AML-193 (cell line): ENCODE measurements around the gene GINS1.

Experiments
- DNase-seq, 2 experiments: peaks; one replicate each; lab custom pipeline; 2025; lab: John Stamatoyannopoulos, UW

Gene GINS1

DNA sequence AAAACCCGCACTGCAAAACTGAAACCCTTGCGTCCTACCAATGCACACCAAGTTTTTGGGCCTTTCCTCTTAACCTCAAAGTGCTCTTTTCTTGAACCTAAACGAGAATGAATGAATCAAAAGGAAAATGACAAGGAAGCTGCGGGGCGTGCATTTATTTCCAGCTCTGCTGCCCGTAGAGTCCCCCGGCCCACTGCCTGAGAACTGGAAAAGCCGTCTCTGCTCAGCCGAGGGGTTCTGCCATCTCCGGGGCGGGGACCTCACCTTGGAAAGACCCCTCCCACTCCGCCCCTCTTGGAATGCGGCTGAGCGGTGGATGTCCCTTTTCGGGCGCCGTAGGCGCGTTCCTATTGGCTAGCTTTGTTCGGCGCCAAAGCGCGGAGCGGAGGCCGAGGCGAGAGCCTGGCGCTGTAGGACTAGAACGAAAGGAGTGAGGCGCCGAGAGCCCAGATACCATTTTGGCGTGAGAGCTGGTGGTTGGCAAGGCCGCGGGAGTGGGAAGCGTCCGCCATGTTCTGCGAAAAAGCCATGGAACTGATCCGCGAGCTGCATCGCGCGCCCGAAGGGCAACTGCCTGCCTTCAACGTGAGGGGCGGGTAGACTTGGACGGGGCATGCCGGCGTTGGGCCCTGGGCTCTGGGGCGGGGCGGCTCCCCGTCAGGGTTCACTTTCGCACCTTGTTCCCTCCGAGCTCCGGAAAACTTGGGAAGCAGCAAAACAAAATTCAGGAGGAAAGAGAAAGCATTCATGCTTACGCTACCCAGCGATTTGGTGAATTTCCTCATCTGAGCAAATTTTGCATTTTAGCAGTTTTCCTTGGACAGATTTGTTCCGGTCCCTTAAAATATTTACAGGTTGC lies at the start of gene GINS1:
Gene GINS1, plus strand, starts transcription at position 363 of the 859 bp plus-strand sequence. Its CDS starts 148 bp downstream, at position 511.
- DNase-seq = peak; percentile 72 to 79

DNA sequence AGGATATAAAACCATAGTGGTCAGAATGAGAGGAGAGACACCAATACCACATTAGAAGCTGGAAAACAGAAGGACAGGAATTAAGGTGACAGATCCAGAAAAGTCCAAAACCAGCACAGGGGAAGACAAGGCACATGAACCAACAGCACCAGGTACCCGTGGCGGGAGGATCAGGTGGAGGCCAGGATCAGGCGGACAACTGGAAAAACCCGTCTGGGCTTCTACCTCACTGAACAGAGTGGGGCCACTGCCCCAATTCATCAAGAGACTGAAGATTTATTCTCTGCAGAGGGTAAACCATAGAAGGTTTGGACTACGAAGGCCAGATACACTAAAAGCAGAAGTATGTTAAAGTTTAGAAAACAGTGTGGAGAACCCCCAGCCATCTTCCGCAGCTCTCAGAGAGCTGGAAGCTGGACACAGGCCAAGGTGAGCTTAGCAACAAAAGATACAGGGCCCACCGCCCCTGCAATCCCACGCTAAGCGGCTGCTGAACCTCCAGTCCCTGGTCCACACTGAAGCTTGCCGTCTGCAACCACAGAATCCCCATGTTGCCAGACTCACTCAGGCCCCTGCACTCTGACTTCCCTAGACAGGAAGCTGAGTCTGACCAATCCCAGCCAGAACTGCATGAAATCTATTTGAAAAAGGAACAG lies 46.7 kb upstream of the GINS1 start:
- peak; percentile 18 to 30 for DNase-seq

DNA sequence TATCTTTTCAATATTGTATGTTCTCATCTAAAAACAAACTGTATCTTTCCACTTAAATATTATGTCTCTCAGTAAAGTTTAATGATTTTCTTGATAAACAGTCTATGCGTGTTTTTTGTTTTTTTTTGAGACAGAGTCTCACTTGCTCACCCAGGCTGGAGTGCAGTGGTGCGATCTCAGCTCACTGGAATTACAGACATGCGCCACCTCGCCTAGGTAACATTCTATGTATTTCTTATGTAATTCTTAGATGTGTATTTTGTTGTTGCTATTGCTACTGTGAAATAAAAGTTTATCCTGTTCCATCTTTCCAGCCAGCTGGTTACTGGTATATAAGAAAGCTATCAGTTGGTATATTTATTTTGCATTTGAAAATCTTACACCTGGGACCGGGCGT lies 46.2 kb upstream of the GINS1 start:
- DNase-seq = no peak

DNA sequence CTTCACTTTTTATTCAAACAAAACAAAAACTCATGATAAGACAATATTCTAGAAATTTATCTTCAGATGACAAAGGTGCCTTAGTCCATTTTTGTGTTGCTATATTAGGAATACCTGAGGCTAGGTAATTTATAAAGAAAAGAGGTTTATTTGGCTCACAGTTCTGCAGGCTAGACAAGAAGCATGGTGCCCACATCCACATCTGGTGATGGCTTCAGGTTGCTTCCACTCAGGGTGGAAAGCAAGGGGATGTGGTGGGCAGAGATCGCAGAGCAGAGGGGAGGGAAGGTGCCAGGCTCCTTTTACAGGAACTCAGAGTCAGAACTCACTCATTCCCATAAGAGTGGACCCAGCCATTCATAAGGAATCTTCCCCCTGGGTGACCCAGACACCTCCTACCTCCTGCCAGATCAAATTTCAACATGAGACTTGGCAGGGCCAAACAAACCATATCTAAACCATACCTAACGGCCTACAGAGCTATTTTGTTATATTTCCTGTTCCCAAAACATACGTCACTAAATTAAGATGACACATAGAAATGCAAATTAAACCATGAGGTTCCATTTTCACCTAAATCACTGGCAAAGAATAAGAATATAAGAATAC lies 43.2 kb upstream of the GINS1 start:
- DNase-seq = no peak

DNA sequence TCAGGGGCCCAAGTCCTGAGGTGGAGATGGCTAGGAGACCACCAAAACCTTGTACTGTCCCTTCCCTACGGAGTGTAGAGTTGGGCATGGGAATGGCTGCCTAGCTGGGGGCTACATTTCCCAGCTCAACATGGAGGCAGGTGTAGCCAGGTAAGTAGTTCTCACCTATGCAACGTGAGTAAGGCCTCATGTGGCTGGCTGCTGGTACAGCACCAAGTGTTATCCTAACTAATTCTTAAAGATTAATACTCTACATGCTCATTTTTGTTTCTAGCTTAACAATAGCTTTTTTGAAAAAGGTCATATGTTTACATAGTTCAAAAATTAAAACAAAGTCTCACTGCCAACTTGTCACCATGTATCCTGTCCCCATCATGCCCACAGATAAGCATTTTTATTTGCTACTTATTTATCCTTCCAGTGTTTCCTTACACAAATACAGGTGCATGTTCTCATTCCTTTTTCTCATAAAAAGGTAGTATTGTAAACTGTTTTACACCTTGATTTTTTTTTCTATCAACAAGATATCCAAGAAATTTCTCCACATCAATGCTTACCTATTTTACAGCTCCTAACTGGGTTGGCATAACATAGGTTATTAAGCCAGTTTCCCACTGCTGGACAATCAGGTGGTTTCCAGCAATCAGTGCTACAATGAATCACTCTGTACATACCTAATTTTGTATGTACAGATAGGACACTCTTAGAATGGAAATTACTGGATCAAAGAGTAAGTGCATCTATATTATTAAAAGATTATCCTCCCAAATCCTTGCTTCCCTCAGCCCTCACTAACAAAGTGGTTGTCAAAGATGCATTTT lies 42.4 kb upstream of the GINS1 start:
- DNase-seq = no peak

DNA sequence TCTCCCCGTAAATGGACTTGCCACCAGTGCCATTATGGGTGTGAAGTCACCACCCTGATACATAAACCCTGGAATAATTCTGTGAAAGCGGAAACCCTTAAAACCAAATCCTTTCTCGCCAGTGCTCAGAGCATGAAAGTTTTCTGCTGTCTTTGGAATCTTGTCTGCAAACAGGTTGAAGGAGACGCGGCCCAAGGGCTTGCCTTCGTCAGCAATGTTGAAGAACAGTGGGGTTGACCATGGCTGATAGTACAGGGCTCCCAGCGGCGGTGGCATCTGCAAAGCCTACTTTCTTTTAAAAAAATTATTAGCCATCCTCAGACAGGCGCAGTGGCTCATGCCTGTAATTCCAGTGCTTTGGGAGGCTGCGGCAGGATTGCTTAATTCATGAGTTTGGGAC lies 38.9 kb upstream of the GINS1 start:
- no peak for DNase-seq

DNA sequence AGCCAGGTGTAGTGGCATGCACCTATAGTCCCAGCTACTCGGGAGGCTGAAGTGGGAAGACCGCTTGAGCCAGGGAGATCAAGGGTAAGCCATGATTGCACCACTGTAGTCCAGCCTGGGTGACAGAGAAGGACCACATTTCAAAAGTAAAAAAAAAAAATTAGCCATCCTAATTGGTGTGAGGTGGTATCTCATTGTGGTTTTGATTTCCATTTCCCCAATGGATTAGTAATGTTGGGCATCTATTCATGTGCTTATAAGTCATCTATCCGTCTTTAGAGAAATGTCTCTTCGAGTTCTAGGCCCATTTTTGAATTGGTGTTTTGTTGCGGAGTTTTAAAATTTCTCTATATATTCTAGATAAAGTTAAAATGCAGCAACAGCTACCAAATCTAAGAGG lies 38.5 kb upstream of the GINS1 start:
- DNase-seq = no peak

DNA sequence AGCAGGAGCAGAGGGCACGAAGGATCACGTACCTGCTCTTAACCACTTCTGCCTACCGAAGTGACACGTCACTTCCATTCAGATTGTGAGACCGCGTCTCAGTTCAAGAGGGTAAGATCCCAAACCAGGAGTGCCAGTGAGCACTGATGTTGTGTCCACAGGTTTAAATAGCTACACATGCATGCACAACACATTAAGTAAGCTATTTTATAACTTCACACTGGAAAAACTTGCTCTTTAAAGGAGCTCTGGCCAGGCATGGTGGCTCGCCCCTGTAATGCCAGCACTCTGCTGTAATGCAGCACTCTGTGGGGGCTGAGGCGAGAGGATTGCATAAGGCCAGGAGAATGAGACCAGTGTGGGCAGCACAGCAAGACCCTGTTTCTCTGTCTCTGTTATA lies 37.9 kb upstream of the GINS1 start:
- no peak for DNase-seq

DNA sequence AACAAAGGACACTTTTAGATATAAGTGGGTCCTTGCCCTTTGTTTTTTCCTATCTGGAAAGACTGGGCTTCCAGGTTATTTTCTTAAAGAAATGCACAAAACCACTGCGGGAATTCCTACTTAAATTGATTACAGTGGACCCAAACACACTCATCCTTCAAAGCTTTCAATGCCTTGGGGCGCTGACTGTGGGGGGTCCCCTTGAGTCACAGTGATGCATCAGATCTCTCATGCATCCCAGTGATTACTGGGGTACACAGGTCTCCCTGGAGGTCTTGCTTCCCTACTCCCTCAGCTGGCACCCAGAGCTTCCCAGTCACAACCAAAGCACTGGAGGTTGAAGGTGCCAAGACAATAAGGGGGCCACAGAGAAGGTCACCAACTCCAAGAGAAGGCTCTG lies 37.5 kb upstream of the GINS1 start:
- DNase-seq = no peak

DNA sequence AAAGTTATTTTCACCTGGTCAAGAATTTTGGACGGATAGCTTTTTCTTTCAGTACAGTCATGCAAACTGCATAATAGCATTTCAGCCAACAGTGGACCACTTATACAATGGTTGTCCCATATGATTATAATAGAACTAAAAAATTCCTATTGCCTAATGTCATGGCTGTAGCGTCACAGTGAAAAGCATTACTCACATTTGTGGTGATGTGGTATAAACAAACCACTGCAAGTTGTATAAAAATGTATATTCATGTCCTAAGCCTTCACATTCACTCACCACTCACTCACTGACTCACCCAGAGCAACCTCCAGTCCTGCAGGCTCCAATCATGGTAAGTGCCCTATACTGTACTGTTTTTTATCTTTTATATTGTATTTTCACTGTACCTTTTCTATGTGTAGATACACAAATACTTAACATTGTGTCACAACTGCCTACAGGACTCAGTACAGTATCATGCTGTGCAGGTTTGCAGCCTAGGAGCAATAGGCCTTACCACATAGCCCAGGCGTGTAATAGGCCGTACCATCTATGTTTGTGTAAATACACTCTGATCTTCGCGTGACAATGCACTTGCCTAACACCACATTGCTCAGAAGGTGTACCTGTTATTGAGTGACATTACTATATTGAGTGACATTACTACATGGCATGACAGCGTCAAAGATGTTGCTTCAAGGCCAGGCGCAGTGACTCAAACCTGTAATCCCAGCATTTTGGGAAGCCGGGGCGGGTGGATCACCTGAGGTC lies 34.7 kb upstream of the GINS1 start:
- DNase-seq = no peak

DNA sequence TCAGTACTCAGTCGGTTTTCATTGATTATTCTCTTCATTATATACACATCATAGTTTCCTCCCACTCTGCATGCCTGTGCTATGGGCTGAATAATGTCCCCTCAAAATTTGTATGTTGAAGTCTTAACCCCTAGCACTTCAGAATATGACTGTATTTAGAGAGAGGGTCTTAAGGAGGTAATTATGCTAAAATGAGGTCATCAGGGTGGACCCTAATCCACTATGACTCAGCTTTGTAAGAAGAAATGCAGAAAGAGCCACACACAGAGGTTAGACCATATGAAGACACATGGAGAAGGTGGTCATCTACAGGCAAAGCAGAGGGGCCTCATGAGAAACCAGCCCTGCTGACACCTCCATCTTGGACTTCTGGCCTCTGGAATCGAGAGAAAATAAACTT lies 32.6 kb upstream of the GINS1 start:
- no peak for DNase-seq

DNA sequence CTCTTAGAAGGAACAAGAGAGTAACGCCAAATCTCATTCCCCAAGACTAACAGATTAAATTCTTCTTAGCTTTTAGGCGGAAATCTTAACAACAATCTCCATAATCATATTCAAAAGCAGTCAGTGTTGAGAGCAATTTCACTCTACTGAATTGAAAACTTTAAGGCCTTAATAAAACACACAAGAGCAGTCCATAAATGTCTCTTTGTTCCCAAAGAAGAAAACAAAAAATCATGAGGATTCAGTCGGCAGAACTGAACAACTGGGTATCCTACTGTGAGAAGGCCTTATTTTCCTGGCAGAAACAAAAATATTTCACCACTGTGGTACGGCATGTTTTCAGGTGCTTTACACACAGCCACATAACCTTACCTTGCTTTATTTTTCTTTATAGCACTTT lies 31.2 kb upstream of the GINS1 start:
- DNase-seq = no peak

DNA sequence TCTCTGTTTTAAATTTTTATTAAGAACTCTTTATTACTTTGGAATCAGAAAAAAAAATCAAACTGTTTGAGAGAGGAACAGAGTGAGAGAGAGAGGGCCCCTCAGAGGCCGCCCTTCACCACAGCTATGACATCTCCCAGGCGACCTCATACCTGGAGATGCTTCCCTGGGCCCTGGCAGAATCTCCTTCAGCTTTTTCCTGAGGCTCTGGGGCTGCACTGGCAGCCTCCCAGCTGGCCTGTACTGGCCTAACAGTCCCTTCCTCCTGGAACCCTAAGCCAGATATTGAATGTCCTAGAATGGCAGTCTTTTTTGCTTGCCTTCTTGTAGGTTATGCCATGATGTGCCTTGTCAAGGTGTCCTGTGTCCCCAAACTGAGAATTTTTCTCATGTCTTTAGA lies 30.6 kb upstream of the GINS1 start:
- no peak for DNase-seq

DNA sequence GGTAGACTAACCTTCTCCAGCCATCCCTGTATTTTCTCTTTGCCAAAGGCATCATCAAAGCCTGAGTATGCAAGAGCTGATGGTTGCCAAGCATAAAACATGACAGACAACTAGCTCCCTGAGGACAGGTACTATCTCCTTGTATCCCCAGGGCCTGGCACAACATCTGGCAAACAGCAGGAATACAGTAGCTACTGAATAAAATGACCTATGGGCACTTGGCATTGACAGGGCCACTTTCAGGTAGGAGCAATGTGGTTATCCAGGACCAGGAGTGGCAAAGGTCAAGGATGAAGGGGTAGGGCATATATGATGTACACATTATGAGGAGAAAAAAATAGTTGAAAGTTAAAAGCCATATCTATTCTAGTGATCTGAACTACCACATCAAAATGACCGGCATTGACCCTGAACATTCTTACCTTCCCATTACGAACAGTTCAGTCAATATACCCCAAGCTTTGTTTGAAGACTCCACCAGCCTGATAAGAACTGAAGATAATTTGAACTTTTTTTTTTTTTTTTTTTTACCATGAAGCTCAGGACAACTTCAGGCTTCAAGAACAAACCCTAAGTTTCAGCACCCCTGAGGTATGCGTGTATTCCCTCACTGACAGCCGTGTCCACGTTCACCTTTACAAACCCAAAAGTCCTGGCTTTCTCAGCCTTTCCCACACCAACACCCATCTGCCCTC lies 29.1 kb upstream of the GINS1 start:
- DNase-seq = no peak

DNA sequence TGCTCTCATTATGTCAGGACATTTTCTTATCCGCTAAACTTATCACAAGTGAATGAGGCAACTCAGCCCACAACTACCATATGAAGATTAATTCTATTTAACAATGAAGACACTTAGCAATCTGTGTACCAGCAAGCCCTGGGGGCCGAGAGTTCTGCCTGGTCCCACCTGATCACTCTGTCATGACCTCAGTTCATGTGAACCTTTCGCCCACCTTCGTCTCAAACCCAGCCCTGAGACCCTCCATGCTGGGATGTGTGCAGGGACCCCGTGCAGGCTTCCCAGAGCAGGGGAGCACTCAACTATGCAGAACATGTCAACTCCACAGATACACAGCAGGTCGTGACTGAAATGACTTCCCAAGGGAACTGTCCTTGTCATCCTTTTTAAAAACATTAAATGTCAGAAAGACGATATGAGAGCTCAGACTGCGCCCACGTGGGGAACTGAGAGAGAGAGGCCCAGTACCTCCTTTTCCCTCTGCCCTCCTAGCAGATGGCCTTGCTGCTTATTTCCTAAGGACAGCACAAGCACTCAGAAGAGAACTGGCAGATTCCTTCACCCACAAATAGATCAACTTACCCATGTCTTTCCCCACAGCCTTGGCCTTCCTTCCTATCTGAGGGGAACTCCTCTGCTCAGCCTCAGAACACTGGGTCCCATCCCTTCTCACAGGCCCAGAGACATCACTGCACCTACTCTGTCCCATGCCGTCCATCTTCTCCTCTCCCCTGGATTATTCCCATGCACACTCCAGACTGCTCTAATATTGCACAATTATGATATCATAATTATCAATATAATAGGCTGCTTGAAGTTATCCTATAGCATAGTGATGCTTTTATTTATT lies 28.4 kb upstream of the GINS1 start:
- DNase-seq = no peak

DNA sequence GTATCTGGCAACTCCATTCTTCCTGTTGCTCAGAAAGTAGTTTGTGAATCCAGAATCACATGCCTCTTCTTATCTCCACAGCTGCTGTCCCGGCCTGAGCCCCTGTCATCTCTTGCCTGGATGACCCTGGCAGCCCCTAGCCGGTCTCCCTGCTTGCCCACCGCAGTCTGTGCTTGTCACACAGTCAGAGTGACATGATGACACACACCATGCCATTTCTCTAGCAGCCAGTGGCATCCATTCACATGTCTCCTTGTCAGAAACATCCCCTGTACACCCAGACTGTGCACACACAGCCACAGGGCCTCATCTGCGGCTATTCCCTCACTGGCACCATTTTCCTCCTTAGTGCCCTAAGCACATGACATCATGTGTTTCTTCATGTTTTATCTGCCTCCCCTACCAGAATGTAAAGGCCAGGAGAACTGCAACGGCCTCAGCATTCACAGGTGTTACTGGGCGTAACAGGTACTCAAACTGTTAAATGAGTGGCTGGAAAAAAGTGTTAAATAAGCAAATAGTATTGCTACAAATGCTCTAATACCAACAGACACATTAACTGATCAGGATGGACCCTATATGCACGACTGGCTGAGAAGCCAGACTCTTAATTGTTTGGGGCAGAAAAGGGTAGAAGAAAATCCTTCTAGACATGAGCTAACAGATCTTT lies 26.4 kb upstream of the GINS1 start:
- no peak for DNase-seq

DNA sequence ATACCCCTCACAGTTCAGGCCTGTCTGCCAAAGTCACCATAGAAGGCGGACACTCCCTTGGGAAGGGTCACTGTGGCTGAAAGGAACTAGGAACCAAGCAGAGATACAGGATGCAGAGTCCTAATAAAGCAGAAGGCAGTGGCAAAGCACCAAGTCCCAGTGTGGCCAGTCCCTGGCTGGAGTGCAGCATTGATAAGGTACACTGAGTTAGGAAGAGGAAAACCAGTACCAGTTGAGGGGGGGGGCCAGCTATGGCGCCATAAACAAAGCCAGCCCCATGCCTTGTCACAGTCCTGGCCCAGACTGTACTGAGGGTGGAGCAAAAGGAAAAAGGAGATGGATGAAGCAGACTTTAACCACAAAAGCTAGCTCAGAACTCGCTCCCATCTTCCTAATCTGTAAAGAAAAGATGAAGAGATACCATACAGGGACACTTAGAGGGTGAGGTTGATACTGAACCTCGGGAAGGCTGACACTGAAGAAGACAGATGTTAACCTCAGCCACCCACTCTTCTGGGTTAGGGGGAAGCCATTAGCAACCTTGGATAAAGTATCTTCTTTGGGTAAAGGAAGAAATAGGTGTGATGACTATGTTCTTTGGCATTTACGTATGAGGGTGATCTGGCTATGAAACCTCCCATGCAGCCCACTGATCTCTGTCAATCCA lies 24.6 kb upstream of the GINS1 start:
- DNase-seq = no peak

DNA sequence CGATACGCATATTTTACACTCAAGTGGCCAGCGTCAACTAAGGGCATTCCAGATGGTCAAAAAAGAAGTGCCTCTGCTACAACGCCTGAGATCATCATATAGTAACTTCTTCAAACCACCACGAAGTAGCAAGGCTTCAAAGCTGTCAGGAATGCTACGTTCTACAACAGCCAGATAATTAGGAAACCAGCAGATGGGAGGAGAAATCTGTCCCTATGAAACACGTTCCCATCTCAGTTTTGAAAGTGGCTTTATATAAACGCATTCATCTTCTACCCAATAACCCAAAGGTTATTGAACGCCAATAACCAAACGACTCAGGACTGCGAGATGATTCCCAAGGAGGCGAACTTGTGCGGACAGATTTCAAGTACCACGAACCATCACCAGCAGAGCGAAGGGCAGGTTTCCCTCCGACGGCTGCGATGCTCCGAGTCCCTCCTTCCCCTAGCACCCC lies 18.0 kb upstream of the GINS1 start:
- DNase-seq = peak; percentile 11 to 42
